GM18508 (cell line): ENCODE measurements around the gene SART3.
"Not testable (repeated sequence)": the region's sequence is repeated elsewhere in the genome, so short reads cannot be mapped to it uniquely, and the experiment has no call there.

Experiments
- ATAC-seq: cut with Tn5 transposase; IDR thresholded peaks from one replicate; pipeline ENCODE4 v1.9.1; 2021; ENCODE audit warnings: moderate number of reproducible peaks; ENCODE audit not compliant: insufficient read depth, unreplicated experiment

Gene SART3

DNA sequence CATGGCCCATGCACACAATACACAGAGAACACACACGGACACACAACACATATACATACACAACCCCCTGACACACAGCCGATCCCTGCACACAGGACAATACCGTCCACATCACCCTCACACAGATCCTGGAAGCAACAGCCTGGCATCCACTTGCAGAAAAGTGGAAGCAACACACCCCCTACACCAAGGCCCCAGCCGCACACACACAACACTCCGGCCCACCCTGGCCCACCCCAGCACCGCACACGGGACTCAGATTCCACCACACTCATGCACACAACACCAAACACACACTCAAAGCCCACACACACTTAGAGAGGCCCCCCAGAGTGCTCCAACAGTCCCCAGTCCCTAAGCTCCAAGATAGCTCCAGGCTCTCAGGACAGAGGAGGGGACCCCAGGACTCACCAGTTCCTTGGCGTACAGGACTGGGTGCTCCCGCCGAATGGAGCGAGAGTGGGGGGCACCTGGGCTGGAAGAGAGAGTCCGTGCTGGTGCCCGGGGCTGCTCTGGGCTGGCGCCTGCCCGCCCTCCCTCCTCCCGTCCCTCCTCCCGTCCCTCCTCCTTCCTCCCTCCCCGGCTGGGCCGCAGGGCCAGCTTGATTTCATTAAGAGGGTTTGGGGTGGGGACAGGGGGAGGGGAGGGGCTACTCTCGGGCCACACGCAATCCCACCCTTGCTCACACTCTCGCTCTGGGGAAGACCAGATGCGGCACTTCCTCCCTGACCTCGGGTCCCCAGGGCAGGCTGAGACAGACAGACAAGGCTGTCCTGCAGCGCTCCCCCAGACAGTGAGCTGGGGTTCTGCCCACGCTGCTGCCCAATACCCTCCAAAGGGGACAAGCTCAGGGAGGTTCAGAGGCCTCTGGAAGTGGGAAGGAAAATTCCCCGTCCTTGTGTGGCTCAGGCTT, 36.8 kb upstream of the SART3 start, which contains the start of gene TMEM119:
Gene TMEM119 (minus strand): TSS at position 526 of the 913 bp plus-strand sequence. CDS start 5,701 bp downstream, outside the sequence.
- ATAC-seq: no peak

DNA sequence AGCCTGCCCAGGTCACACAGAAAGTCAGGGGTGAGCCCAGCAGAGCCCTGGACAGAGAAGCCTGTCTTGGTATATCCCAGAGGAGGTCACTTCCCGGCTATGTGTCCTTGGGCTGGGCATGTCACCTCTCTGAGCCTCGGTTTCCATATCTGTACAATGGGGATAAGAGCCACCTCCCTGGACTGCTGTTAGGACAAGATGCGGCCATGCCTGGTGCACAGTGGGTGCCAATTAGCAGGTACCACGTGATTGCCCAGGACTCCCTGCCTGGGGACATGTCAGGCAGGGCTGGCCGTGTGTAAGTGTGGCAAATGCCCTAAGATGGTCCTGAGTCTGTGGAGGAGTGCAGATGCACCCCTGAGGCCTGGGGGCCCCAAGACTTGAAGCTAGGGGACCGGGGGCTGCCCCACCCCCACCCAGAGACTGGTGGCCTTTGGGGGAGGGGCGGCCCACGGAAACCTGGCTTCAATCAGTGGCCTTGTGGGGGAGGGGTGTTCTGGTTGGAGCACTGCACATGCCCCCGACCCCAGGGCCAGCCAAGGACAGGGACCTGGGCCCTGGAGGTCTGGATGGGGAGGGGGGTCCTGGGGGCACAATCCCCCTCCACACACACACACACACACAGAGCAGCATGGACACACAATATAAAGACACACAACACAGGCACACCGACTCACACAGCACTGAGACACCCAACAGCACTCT, 36.0 kb upstream of the SART3 start:
- ATAC-seq: no peak

DNA sequence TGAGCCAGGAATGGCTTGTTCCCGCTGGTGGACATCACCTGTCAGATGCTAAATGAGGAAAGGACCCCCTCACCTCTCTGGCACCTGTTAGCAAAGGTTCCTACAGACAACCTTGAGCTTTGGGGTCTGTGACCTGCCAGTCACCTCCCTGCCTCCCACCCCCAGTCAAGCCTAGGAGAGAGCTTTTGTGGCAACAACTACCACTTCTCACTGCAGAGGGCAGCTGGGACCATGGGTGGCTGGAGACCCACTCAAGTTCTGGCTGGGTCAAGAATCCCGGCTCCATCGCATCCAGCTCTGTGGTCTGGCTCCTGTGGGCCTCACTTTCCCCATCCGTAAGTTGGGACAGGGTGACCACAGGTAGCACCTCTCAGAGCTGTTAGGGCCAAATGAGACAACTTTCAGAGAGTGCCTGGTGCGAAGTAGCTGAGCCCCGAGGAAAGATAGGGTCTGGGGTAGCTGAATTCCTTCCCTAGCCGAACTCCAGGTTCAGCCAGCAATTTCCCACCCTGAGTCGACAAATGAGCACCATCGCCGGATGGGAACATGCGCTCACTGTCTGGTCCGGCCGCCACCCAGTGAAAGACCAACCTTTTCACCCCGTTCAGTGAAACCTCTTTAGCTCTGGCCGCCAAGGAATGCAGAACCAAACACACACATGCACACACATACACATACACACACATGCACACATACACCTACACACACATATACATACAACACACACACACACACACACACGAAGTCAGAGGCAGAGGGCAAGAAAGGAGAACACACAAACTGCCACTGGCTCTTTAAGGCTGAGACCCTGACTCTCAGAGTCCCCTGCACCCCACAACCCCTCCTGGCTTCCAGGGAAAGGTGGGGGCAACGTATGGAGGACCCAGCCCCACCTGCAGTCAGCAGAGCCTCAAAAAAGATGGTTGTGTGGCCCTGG, 35.0 kb upstream of the SART3 start:
- ATAC-seq: no peak

DNA sequence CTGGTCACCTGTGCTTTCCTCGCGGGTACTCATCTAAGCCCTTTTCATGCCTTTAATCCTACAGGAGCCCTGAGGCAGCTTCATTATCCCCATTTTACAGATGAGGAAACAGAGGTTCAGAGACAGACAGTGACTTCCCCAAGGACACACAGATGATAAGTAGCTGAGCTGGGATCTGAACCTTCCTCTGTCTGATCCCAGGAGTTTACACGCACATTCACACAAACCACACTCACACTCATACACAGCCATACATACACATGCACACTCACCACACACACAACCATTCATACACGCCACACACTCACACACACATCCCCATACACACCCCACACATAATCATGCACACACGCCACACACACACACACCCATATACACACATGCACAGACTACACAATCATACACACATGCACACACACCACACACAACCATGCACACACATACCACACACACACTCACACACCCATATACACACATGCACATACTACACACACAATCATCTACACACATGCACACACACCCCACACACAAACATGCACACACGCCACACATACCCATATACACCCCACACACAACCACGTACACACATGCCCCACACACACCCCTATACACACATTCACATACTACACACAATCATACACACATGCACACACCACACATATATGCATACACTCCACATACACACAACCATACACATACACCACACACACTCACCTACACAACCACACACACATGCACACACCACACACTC, 34.2 kb upstream of the SART3 start:
- no peak for ATAC-seq

DNA sequence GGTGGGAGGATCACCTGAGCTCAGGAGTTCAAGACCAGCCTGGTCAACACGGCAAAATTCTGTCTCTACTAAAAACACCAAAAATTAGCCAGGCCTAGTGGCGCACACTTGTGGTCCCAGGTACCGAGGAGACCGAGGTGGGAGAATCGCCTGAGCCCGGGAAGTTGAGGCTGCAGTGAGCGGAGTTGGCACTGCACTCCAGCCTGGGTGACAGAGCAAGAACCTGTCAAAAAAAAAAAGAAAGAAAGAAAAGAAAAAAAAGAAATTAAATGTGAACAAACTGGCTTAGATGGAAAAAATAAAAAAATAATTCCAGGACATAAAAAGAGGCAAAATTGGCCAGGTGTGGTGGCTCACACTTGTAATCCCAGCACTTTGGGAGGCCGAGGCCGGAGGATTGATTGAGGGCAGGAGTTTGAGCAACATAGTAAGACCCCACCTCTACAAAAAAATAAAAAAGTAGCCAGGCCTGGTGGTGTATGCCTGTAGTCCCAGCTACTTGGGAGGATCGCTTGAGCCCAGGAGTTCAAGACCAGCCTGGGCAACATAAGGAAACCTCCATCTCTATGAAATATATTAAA, 33.4 kb upstream of the SART3 start:
- no peak for ATAC-seq

DNA sequence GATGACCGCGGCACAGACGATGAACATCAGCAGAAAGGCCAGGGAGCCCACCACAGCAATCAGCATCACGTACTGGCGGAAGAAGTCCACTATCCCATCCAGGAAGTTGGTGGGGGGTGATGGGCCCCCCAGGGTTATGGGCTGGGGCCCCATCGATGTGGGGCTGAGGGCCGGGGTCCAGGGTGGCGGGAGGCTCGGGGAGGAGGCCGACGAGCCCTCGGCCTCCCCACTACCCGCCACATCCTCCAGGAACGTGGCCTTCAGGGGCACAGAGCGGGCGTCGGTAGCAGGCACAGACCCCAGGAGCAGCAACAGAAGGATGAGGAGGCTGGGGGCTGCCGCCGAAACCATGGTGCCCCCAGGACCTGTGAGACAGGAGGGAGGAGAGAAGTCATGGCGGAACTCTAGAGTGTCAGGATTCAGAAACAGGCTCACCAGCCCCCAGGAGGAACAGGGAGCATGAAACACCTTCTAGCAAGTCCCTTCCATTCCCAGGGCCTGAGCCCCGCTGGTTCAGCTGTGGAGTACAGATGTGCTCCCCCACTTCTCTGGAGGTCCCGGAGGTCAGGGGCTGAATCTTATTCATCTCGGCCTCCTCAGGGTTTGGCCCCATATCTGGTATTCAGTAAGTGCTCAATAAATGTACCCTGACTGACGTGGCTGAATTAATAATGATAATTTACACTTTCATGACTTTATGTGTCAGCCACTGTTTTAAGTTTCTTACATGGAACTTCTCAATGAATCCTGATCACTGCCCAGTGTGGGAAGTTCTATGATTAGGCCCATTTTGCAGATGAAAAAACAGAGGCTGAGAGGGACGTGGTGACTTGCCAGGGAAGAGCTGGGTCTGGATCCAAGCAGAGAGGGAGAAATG, 31.3 kb upstream of the SART3 start:
- no peak for ATAC-seq

DNA sequence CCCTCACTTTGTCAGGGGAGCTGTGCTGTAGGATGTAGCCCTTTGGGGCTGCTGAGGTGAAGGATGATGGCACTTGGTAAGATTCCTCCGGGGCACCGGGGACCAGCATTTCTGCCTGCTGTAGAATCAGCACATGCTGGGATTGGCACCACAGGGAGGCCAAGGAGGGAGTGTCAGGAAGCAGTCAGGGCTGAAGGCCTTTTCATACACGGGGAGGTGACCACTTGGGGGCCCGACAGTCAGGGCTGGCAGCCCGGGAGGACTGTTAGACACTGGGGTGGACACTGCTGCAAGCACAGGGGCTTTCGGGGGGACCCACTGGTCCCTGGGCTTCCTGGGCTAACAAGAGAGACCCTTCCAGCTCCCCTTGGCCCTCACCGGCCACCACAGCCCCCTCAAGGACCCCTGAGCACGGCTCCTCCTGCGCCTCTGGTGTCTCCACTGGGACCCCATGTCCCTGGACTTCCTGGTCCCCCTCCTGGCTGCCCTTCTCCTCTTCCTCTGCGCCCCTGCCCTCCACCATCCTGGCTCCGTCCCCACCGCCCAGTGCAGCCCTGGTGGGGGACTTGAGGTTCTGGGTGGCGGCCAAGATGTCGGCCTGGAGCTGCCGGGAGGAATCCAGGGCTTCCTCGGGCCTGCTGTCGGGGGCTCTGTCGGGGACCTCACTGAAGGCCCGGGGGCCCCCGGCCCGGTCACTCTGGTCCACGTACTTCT, 30.5 kb upstream of the SART3 start:
- no peak for ATAC-seq

DNA sequence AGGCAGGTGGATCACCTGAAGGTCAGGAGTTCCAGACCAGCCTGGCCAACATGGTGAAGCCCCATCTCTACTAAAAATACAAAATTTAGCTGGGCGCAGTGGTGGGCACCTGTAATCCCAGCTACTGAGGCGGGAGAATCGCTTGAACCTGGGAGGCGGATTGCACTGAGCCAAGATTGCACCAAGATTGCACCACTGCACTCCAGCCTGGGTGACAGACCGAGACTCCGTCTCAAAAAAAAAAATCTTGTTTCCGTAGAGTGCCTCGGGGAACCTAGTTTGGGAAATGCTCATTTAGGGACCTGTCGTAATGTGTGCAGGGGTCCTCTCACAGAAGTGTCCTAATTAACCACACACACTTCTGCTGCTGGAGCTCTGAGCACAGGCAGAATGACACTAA, 29.5 kb upstream of the SART3 start:
- ATAC-seq: not testable (repeated sequence)

DNA sequence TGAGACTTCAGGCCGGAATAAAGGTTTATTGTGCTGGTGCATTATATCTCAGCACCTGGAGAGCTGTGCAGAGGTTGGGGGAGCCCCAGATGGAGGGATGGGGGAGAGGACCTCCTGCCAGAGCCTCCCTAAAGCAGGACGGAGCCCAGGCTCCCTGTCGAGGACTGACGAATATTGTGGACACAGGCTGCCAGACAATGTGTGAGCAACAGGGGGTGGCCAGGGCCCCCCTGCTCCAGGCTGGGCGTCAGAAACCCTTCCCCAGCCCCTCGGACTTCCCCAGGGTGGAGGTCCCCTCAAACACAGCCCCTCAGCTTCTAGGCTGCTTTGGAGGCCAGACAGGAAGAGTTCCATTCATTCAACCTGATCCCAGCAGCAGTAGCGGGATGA, 28.9 kb upstream of the SART3 start:
- ATAC-seq: no peak

DNA sequence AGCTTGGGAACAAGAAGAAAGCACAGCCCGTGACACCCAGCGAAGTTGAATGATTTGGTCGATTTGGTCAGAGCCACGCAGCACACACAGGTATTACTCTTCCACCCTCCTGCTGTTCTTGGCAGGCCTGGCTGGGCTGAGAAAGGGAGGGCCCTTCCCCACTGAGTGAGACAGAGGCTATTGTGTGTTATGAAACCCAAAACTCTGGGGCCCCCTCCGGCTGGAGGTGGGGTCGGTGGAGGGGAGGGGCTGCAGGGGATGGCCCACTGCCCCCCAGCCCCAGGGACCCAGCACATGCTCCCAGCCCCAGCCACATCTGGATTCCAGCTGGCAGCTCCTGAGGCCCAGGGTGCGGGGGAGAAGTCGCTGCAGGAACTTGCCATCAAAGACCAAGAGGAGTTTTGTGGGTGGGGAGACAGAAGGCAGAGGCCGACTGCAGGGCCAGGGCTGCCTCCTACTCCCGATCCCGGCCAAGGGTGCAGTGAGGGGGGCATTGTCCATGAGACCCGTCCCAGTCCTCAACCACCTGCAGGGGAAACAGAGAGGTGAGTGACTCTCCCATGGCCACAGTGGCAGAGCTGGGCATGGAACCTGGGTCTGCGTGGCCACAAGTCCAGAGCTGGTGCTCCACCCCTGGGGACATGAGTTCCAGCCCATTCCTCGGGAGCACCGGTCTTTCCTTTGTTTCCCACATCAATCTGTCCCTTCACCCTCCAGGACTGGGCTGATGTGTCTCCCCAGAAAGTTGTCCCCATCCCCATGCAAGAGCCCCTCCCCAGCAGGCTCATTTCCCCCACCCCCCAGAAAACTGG, 28.3 kb upstream of the SART3 start:
- no peak for ATAC-seq

DNA sequence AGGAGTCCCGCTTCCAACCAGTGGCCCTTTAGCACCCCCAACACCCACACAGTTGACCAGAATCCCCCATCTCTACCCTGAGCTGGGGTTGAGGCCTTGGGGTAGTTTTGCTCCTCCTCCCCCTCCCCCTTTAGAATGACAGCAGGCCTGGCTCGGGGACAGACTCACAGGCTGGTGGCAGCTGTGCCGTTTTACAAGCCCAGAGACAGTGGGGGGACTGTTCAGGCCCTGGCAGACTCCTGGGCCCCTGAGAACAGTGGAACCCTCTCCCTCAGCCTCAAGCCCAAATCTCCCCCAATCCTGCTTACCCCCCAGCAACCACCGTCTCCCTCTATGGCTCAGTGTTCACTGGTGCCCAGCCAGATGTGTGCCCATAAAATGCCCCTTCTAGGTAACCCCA, 26.9 kb upstream of the SART3 start:
- no peak for ATAC-seq

DNA sequence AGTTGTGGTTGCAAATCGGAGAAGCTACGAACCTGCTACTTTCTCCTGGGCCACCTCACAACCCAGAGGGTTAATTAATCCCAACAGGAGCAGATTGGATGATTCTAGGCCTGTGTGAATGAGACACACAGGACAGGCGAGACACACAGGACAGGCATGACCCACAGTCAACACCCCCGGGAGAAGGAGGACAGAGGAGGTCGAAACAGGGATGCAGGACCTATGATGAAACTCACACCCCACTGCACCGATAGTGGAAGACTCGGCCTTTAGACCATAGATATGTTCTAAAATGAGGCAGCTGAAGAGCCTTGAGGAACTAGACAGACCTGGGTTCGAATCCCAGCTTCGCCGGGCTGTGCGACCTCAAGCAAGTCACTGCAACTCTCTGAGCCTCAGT, 25.3 kb upstream of the SART3 start:
- ATAC-seq: no peak

DNA sequence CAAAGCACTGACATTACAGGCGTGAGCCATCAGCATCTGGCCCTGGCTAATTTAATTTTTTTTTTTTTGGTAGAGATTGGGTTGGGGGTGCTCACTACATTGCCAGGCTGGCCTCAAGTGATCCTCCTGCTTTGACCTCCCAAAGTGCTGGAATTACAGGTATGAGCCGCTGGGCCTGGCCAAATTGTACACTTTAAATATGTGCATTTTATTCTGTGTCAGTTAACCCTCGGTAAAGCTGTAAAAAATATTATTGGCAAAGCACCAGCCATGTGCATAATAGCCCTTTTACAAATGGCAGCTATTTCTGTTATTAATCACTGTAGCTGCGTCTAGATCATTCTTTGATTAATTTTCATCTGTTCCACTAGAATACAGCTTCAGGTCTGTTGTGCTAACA, 24.9 kb upstream of the SART3 start:
- ATAC-seq: no peak

DNA sequence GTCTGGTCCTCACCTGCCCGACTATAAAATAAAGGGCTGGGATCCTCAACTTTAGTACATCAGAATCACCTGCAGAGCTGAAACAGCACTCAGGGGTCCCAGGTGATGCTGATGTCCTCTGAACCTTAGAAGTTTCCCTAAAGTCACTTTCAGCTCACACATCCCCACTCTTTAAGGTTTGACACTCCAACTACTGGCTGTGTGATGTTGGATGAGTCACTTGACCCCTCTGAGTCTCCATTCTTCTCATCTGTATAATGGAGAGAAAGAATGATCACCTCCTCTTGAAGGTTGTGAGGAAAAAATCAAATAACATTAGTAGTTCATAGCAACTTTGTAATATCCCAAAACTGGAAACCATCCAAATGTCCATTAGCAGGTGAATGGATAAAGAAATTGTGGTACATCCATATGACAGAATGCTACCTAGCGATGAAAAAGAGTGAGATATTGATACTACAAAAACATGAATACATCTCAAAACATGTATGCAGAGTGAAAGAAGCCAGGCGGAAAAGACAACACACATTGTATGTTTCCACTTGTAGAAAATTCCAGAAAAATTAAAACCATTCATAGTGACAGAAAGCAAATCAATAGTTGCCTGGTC, 23.6 kb upstream of the SART3 start:
- ATAC-seq: no peak

DNA sequence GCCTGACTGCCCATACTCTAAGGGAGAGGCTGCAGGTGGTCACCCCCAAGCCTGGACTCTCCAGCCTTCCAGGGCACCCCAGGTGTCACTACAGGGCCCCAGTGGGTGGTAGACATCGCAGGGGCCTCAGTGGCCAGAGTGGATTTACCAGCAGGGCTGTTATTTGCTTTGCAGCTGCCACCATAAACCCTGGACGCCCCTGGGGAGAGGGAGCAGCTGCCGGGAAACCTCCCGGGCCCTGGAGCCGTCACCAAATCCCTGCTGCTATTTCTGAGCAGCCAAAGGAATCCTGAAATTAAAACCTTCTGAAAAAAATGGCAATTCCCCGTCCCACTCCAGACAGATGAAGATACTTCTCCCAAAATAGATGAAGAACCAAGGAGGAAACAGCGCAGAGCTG, 23.0 kb upstream of the SART3 start:
- ATAC-seq: no peak

DNA sequence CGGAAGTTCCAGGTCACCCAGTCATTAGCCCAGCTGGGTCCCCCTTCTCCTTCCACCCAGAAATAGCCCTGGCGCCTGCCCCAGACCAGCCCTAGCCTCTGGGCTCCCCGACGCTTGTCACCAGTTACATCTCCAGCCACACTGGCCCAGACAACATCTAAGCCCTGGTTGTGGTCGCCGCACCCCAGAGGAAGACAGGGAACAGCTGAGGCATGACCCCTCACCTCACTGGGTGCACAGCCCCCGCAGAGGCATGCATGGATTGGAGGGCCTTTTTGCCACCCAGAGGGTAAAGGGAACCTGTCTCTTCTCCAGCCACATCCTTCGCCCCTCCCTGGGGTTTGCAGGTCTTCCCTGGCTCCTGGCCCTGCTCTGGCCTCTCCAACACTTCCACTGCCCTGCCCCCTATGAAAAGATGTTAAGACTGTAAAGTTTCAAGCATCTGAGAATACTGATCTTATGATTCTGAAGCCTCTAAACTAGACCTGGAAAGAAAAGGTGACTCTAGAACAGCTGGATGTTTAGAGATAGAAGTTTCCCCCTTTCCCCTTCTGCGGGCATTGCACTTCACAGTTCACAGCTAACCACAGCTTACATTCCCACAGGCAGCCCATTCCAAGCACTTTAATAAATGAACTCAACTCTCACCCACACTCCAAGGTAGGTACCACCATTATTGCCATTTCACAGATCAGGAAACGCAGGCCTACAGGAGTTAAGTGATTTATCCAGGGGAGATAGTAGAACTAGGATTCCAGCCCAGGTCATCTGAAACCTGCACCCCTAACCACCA, 22.2 kb upstream of the SART3 start:
- no peak for ATAC-seq
